ENCODE measurements around the gene EFNA5.

GRCh38 chr5:107431536-107431935, 239.2 kb downstream of the EFNA5 start:
- no peak for TF ChIP-seq POU2F2 (IDR thresholded peaks at IDR 0.05; ENCODE audit: low read depth, low read length)
- no peak for TF ChIP-seq POLR2A (IDR thresholded peaks at IDR 0.05; ENCODE audit: low read depth, low read length)
- TF ChIP-seq TAF1 (IDR thresholded peaks at IDR 0.05; ENCODE audit: low read depth, low read length): no peak
